ENCODE results near the gene GNG10.

GNG10 gene

DNA sequence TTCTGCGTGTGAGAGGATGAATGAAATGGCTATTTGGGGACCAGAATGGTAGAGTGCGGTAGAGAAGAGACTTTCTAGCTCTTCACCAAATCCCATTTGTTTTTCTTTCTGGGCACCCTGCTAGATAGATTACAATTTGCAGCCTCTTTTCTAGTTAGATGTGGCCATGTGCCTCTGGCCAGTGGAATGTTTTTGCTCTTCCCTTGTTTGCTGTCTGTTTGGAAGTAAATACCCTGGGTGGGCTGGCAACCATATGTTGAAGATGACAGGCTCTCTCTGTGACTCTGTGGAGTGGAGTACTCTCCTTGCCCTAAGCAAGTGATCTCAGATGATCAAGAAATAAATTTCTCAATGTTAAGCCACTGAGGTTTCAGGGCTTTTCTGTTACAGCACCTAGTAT is 12.9 kb downstream of the GNG10 start:
- Mint-ChIP-seq H3K4me3 (no peak overlapping the region), H3K27me3 (no peaks in the 10 kb centered on the region), H3K9me3 (no peaks in the 10 kb centered on the region), H3K4me1 (no peaks in the 10 kb centered on the region), H3K27ac (no peak overlapping the region), H3K36me3 (peaks cover 39% of the 10 kb centered on the region)
- ATAC-seq = no peak

- peaks cover 32% of the 10 kb centered on the region for H3K36me3 Mint-ChIP-seq
- H3K27ac Mint-ChIP-seq = no peak overlapping the region
- H3K4me3 Mint-ChIP-seq = no peak overlapping the region
- H3K9me3 Mint-ChIP-seq = no peaks in the 10 kb centered on the region
- no peaks in the 10 kb centered on the region for H3K4me1 Mint-ChIP-seq
- no peak for ATAC-seq
- H3K27me3 Mint-ChIP-seq = no peaks in the 10 kb centered on the region
Measured at GRCh38 chr9:111676116-111676515, 14.7 kb downstream of the GNG10 start.

GRCh38 chr9:111678293-111678692 is 16.9 kb downstream of the GNG10 start:
- no peak overlapping the region for H3K27ac Mint-ChIP-seq
- no peaks in the 10 kb centered on the region for H3K27me3 Mint-ChIP-seq
- H3K4me1 Mint-ChIP-seq = no peaks in the 10 kb centered on the region
- H3K4me3 Mint-ChIP-seq = no peak overlapping the region
- no peaks in the 10 kb centered on the region for H3K9me3 Mint-ChIP-seq
- no peak for ATAC-seq
- peaks cover 32% of the 10 kb centered on the region for H3K36me3 Mint-ChIP-seq

DNA sequence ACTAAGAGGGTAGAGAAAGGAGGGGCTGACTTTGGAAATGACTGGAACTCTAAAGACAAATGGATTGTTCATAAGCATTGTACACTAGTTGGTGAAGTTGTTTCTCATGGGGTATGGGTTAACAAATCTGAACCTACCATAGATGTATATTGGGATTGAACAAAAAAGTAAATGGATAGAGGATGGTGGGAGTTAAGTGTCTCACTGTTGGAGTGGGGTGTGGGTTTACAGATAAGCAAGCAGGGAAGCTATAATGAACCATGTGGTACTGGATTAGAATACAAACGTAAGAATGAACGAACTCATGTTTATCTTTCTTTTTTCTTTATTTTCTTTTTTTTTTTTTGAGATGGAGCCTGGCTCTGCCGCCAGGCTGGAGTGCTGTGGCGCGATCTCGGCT is 17.8 kb downstream of the GNG10 start:
- H3K4me1 Mint-ChIP-seq = no peaks in the 10 kb centered on the region

GRCh38 chr9:111683392-111683791 is 22.0 kb downstream of the GNG10 start:
- no peak for ATAC-seq
- Mint-ChIP-seq H3K27me3 (no peaks in the 10 kb centered on the region), H3K36me3 (peaks cover 14% of the 10 kb centered on the region), H3K4me3 (no peak overlapping the region), H3K27ac (no peak overlapping the region), H3K9me3 (no peaks in the 10 kb centered on the region), H3K4me1 (no peaks in the 10 kb centered on the region)

More for the DNA sequence above, 17.8 kb downstream of the GNG10 start:
- H3K9me3 Mint-ChIP-seq = no peaks in the 10 kb centered on the region
- H3K27me3 Mint-ChIP-seq = no peaks in the 10 kb centered on the region
- no peak for ATAC-seq
- no peak overlapping the region for H3K27ac Mint-ChIP-seq
- H3K36me3 Mint-ChIP-seq = peaks cover 32% of the 10 kb centered on the region
- H3K4me3 Mint-ChIP-seq = no peak overlapping the region

DNA sequence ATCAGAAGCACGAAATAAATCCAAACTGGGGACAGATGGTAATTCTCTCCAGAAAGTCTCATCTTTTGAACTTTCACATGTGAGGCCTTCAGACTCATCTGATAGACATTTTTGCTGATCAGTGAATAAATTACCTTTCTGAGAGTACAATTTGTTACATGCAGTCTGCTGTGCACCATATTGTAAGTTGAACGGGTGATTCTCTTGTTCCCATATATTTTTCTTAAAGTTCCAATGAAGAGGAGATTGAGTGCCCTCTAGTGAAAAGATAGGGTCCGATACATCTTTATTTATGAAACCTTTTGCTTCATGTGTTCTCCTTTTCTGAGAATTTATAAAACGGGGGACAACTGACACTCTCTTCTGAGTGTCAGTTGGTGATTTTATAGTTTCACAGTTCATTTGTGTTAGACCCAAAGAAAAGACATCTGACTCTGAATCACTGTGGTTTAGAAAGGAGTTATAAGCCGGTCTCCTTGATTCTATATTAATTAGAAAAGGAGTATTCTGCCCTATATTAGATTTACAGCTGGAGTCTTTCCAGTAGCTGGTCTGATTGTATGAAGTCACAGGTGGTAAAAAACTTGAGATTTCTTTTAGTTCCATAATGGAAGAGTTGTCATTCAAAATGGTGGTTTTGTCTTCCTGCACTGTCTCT is 30.4 kb downstream of the GNG10 start:
- Mint-ChIP-seq H3K4me1 (no peaks in the 10 kb centered on the region), H3K27me3 (no peaks in the 10 kb centered on the region), H3K4me3 (no peak overlapping the region), H3K36me3 (no peaks in the 10 kb centered on the region), H3K9me3 (no peaks in the 10 kb centered on the region), H3K27ac (no peak overlapping the region)
- no peak for ATAC-seq

DNA sequence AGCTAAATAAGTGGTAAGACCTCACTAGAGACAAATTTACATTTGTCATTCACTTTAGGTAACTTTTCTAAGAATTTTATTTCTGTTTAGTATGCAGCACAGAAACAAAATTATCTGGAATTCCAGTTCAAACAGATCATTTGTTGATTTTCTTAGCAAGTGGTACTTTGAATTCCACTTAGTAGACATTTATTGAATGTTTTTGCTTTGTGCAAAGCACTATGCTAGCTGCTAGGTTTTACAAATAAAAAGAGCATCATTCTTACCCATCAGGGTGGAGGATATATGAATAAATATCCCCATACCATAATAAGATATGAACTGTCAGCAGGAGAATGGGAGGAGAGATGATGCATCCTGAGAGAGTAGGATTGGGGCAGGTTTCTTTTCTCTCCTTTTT is 35.4 kb downstream of the GNG10 start:
- Mint-ChIP-seq H3K27ac (no peak overlapping the region), H3K9me3 (peaks cover 3% of the 10 kb centered on the region)
- no peak for ATAC-seq

DNA sequence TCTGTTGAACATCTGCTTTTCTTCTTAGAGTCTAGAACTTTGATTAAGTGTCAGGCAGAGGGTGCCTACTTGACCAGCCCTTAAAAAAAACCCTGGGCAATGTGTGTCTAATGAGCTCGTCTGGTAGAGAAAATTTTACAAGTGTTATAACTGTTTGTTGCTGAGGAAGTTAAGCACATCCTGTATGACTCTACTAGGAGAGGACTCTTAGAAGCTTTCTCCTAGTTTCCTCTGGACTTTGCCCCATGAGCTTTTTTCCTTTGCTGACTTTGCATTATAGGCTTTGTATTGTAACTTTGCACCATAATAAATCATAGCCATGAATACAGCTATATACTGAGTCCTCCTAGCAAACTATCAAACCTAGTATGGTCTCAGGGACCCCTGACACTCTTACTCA is 39.4 kb downstream of the GNG10 start:
- ATAC-seq = no peak
- H3K27me3 Mint-ChIP-seq = no peaks in the 10 kb centered on the region
- H3K27ac Mint-ChIP-seq = no peak overlapping the region
- H3K9me3 Mint-ChIP-seq = peaks cover 3% of the 10 kb centered on the region
- peaks cover 17% of the 10 kb centered on the region for H3K36me3 Mint-ChIP-seq
- H3K4me1 Mint-ChIP-seq = no peaks in the 10 kb centered on the region
- no peak overlapping the region for H3K4me3 Mint-ChIP-seq

More for the DNA sequence above, 35.4 kb downstream of the GNG10 start:
- Mint-ChIP-seq H3K36me3 (peaks cover 13% of the 10 kb centered on the region), H3K27me3 (no peaks in the 10 kb centered on the region), H3K4me3 (no peak overlapping the region), H3K4me1 (no peaks in the 10 kb centered on the region)

- Mint-ChIP-seq H3K9me3 (no peaks in the 10 kb centered on the region), H3K27ac (no peak overlapping the region), H3K4me1 (no peaks in the 10 kb centered on the region), H3K27me3 (no peaks in the 10 kb centered on the region), H3K36me3 (peaks cover 4% of the 10 kb centered on the region), H3K4me3 (no peak overlapping the region)
- no peak for ATAC-seq
Measured at GRCh38 chr9:111704503-111704902, 43.1 kb downstream of the GNG10 start.

DNA sequence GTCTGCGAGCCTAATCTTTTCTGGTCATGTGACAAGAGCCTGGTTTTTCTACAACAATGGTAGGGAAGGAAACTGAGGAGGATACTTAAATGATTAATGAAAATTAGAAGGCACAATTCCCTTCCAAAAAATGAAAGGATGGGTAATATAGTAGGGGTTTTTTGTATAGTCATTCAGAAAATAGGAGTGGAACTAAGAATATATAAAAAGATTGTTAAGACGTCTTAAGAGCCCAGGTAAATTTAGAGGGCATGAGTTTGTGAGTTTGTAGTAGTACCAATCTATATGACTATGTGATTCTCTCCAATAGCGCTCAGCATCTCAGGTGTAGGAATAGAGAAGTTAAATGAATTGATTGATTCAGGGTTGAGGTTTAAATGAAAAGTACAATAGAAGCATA is 50.1 kb downstream of the GNG10 start:
- Mint-ChIP-seq H3K27ac (no peak overlapping the region), H3K4me3 (no peak overlapping the region), H3K27me3 (no peaks in the 10 kb centered on the region), H3K4me1 (no peaks in the 10 kb centered on the region), H3K9me3 (no peaks in the 10 kb centered on the region), H3K36me3 (no peaks in the 10 kb centered on the region)
- no peak for ATAC-seq

DNA sequence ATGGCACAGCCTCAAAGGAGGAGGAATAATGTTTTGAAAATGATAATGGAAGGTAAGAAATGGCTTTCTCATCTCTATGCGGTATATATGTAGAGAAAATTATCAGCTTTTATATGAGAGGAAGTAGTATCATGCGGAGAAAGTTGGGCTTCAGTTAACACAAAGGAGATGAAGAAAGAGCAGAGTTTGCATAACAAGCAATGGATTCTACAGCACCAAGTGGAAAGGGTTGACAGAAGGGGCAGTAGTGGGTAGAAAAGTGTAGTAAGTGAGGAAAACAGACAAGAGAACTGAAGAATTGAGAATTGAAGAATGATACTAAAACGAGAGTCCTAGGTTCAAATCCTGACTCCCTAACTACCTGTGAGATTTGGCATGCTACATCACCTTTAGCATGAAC is 51.0 kb downstream of the GNG10 start:
- no peak overlapping the region for H3K27ac Mint-ChIP-seq
- H3K9me3 Mint-ChIP-seq = no peaks in the 10 kb centered on the region
- no peak for ATAC-seq
- no peak overlapping the region for H3K4me3 Mint-ChIP-seq
- no peaks in the 10 kb centered on the region for H3K4me1 Mint-ChIP-seq
- no peaks in the 10 kb centered on the region for H3K36me3 Mint-ChIP-seq
- no peaks in the 10 kb centered on the region for H3K27me3 Mint-ChIP-seq

DNA sequence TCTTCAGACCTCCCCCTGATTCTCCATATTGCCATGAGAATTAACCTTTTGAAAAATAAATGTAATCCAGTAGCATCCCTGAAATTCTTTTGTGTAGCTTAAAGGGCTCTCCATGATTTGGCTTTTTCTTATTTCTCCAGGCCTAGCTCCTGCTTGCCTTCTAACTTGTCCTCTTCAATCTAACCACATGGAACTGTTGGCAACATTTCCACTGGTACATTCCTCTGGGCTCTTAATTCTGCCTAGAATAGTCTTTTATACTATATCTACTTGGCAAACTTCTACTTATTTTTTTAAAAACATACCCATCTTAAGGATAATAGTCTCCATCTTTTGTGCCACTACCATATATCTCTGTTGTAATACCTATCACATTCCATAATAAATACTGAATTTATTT is 54.1 kb downstream of the GNG10 start:
- no peaks in the 10 kb centered on the region for H3K36me3 Mint-ChIP-seq
- H3K4me1 Mint-ChIP-seq = no peaks in the 10 kb centered on the region
- H3K27me3 Mint-ChIP-seq = no peaks in the 10 kb centered on the region
- no peak for ATAC-seq
- H3K9me3 Mint-ChIP-seq = no peaks in the 10 kb centered on the region
- H3K27ac Mint-ChIP-seq = no peak overlapping the region
- no peak overlapping the region for H3K4me3 Mint-ChIP-seq

DNA sequence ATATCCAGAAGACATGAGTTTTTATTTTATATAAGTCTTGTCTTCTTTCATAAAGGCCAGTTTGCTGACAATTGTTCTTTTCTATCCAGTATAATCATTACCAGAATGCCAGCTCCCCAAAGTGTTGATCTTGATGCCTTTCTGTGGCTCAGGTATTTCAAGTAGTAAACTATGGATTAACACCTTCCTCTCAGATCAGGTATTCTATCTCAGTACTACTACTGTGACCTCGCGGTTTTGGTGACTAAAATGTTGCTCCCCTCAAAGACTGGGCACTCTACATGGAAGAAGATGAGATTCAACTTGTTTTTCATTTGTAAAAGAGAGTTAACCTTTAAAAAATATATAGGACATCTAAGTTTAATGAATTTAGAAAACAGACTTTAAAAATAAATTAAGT is 58.1 kb downstream of the GNG10 start:
- H3K4me1 Mint-ChIP-seq = no peaks in the 10 kb centered on the region
- no peak overlapping the region for H3K4me3 Mint-ChIP-seq
- ATAC-seq = no peak
- no peak overlapping the region for H3K27ac Mint-ChIP-seq
- H3K27me3 Mint-ChIP-seq = no peaks in the 10 kb centered on the region
- H3K9me3 Mint-ChIP-seq = no peaks in the 10 kb centered on the region
- H3K36me3 Mint-ChIP-seq = no peaks in the 10 kb centered on the region

Measured in stimulated activated memory B cell treated with anti-CD40 and anti-IgM and Interleukin-4, amounts not matched to agents 10 μg/mL and 1 μg/mL and 100 μg/mL, for 72 hours (primary cell).